ENCODE measurements around the gene RAB31.

DNA sequence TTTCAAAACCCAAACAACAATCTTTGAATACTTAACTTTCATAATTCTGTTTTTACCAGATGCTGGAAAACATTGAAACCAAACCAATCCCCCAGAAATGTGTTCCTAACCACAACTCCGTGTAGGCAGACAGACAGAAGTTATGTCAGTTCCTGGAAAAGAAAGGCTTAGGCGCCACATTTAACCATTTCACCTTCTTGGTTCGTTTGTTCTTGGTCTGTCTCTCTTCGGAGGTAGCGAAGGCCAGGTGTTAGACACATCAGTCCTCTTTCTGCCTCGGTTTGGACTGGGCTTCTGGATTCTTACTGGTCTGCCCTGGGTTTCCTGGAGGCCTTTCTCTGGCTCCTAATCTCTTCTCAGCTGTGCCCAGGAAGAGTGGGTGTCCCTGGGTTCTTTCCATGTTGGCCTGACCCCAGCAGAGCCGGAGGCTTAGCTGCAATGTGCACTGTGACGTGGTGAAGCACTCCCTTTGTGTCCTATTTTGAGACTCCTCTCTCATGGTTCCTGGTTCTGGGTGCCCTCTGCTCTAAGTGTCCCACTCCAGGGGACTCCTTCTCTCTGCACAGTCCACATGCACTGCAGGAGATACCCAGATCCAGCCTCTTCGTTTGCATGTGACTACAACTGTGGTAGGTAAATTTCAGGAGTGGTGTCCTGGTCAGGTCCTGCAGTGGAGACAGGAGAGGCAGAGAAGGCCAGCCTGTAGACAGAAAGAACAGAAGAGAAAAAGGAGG lies 23.1 kb upstream of the RAB31 start:
- TF ChIP-seq CTCF (IDR thresholded peaks at IDR 0.05; ENCODE audit: low read depth, low read length) (no peak), POLR2A (IDR thresholded peaks at IDR 0.05; ENCODE audit: extremely low read depth, insufficient read length) (no peak), MAX (IDR thresholded peaks at IDR 0.05; ENCODE audit: low read depth, low read length) (no peak), MYC (IDR thresholded peaks at IDR 0.05; ENCODE audit: low read depth, low read length) (no peak)
